Inflammatory macrophage (primary cell): Measurements from ENCODE around the gene COL1A2.

ENCODE experiments used
- DNase-seq, 2 donors: peaks; one replicate each; pipeline ENCODE4 v3.0.0-alpha.2; 2020 to 2022
- total RNA-seq, 18 experiments: gene quantifications; one replicate each; lab custom pipeline; 2026; ENCODE audit warnings: mixed read lengths in 6 of 18, inconsistent platforms in 2 of 18; lab: John Stamatoyannopoulos, UW

COL1A2 gene
- total RNA-seq = 0 to 0.50 (median 0.07) reads per million in 18 experiments

DNA sequence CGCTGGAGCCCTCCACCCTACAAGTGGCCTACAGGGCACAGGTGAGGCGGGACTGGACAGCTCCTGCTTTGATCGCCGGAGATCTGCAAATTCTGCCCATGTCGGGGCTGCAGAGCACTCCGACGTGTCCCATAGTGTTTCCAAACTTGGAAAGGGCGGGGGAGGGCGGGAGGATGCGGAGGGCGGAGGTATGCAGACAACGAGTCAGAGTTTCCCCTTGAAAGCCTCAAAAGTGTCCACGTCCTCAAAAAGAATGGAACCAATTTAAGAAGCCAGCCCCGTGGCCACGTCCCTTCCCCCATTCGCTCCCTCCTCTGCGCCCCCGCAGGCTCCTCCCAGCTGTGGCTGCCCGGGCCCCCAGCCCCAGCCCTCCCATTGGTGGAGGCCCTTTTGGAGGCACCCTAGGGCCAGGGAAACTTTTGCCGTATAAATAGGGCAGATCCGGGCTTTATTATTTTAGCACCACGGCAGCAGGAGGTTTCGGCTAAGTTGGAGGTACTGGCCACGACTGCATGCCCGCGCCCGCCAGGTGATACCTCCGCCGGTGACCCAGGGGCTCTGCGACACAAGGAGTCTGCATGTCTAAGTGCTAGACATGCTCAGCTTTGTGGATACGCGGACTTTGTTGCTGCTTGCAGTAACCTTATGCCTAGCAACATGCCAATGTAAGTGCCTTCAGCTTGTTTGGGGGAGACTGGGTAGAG lies at the start of gene COL1A2:
Gene COL1A2, plus strand, starts transcription at position 459 of the 704 bp plus-strand sequence. Its CDS starts 137 bp downstream, at position 596.
- DNase-seq = no peak

DNA sequence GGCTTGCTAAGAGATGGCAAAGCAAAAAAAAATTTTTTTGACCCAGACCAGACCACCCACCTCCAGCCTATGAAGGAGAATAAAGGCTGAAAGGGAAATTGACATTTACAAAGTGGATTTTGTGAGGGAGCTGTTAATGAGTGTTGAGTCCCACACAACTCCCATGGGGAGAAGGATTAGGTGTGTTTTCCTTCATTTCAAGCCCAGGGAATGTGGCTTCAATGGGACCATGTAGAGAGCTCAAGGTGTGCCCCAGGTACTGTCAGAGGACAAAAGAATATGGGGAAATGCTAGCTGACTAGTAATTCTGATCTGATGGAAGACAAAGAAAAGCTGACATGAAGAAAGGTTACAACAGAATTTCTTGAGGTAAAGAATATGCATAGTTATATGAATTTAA lies 48.8 kb upstream of the COL1A2 start:
- DNase-seq = no peak

DNA sequence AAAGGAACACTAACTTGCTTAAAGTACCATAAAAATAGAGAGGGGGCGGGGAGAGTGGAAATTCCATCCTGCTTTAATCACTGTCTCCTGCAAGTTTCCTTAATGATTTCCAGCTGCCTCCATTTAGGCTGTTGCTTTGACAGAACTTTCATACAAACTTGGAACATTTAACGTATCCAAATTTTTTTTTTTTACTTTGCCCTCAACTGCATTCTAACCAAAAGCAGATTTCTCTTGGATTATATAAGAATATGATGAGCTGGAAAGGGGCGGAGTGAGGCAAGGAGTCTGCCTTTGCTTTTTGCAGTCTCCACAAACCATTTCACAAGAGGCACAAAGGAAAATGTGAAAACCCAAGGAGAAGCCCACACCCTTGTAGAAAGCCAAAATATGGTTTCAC lies 46.6 kb upstream of the COL1A2 start:
- DNase-seq = no peak

DNA sequence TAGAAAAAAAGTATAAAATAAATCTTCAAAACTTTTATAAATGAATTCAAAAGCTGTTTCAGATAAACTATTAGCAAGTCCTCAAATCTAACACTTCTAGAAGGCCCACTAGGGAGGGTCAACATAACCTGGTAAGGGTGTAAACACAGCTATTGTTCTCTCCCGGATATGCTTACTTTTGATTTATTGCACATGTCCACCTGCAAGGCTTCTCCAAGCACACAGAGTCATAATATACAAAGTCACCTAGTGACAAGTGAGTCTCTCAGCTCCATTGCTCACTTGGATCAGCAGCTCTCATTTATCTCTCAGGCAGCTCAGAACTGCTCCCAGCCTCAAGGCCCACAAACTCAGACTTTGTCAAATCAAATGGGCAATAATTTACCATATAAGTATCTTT lies 44.0 kb upstream of the COL1A2 start:
- DNase-seq = no peak

DNA sequence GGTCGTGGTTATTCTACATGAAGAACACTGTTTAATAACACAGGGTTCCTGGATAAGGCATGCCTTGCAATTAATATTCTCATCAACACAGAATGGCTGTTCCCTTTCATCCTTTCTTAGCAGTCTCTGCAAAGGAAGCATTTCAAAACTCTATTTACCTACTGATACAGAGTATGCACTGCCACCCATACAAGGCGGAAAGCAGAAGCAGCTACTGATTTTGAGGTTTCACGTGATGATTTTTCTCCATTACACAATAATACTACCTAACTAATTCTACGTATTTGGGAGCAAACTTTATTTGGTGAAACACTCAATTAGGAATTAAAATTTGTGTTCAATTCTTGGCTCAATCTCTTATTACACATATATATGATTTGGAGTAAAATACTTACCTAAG lies 43.0 kb upstream of the COL1A2 start:
- no peak for DNase-seq

DNA sequence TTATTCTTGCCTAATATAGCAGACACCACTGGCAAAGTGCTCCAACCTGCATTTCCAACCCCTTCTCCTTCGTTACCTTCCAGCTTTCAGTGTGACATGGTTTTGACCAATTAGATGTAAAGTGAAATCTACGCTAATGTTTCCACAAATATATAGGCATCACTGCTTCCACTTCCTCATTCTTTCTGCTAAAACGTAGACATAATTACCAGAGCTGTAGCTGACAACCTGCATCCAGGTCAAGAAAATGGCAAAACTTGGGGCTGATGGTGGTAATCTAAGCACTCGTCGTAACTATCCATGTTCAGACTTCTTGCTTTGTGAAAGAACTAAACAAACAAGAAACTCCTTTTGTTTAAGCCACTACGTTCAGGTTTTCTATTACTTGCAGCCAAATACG lies 41.8 kb upstream of the COL1A2 start:
- DNase-seq = no peak

DNA sequence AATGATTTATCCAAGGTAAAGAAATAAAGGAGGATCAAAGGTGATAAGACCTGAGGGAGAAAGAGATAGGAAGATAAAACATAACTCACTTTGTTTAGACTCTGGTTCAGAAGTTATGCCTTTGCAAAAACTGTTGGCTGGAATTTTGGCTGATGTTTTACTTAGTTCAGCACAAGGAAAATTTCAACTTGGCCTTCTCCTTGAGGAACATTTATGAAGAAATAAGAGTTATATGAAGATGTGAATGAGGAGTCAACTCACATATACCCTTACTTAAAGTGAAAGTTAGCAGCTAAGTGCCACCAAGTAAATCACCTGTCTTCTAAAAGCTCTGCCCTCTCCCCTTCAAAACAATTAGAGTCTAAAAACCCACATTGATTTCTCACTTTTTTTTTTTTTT lies 39.7 kb upstream of the COL1A2 start:
- DNase-seq = no peak

DNA sequence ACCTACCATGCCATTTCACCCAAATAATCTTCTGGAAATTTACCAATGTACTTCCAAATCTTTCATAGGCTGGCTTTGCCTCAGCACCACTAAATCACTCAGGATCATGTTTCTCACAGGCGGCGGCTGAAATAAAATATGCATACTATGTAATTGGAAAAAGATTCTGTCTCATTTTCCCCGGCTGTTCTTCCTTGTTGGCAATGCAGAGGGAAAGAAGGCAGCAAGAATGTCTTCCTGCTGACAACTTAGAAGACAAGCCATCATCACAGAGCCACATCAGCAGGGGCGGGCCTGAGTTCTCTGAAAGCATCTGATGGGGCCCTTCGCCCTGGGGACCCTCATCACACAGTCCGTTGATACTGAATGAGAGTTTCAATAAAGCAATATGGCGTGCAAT lies 39.2 kb upstream of the COL1A2 start:
- no peak for DNase-seq

DNA sequence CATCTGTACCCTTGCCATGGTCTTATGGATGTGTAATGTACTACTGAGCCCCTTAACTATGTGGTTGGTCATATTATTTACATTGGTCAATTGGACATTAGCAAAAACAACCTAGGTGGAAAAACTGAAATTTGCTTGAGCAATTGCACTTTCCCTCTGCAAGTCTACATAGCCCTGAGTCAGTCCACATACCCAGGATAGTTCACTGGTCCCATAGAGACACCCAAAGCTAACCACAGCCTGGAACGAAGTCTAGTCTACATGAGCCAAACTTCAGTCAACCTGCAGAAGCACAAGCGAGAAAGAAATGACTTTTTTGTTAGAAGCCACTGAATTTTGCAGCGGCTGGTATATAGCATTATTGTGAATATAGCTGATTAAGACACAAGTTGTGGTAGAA lies 37.6 kb upstream of the COL1A2 start:
- DNase-seq = no peak

DNA sequence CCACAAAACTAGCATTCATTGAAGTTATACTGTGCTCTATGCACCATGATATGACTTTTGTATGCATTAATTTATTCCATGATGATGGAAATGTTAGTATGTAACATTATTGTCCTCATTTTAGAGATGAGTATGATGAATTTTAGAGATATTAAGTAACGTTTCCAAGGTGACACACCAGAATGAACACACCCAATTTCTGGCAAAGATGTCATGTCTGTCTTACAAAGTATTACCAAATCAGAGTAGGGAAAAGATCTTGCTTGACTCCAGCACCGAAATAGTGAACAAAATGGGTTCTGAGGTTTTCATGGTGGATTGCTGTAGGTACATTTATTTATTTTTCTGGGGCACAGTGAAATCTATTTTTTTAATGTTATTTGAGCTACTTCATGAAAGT lies 33.8 kb upstream of the COL1A2 start:
- DNase-seq = no peak

DNA sequence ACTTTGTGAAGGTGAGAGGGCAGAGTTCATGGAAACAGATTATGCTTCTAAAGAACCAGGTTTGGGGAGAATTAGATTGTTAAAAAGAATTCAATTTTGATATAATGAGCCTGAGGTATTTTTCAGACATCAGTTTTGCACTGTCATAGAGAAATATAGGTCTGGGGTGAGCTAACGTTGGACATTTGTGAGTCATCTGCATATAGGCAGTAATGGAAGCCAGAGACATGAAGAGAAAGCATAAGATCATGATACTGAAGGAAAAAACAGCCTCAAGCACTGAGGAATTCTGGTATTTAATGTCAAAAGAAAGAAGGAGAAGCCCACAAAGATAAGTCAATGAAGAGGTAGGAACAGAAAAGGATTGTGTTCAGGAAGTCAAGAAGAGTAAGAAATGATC lies 32.4 kb upstream of the COL1A2 start:
- no peak for DNase-seq

DNA sequence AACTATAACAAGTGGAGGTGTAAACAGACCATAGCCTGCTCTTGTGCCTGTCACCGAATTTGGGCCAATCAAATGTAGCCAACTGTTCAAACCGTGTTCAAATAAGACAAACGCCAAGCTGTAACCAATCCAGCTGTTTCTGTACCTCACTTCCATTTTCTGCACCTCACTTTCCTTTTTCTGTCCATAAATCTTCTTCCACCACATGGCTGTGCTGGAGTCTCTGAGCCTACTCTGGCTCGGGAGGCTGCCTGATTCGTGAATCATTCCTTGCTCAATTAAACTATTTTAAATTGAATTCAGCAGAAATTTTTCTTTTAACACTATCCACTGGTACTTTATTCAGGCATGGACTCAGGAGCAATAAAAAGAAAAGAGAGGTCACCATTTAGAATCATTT lies 29.9 kb upstream of the COL1A2 start:
- no peak for DNase-seq

DNA sequence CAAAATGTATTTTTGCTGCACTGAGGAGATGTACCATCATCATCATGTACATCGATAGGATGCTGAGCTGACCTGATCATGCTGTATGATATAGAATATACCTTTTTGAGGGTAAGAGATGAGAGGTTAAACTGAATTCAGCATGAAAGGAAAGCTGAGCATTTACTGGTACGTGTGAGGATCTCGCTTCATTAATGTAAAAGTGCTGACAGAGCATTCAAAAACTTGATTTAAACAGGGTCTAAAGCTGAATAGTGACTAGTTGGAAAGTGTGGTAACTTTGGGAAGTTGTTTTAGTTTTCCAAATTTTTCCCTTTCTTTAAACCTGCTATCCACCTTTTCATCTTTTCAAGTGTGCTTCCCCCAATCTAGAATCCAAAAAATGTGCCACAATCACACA lies 28.5 kb upstream of the COL1A2 start:
- DNase-seq = no peak

DNA sequence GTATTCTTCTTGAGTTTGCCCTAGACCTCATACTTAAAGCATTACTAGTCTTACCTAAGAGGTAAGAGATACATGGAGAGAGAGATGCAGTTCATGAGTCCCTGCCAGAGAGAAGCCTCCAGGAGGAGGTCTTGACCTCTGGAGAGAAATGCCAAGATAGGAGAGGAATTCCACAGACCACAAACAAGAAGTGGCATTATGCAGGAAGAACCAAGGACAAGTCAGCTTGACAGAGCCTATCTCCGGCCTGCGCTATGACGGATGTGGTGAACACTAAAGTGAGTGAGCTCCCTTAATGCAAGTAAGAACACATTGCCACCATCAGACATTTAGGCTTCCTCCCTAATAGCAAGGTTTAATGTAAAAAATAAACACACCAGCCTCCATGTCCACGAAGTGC lies 27.9 kb upstream of the COL1A2 start:
- no peak for DNase-seq

DNA sequence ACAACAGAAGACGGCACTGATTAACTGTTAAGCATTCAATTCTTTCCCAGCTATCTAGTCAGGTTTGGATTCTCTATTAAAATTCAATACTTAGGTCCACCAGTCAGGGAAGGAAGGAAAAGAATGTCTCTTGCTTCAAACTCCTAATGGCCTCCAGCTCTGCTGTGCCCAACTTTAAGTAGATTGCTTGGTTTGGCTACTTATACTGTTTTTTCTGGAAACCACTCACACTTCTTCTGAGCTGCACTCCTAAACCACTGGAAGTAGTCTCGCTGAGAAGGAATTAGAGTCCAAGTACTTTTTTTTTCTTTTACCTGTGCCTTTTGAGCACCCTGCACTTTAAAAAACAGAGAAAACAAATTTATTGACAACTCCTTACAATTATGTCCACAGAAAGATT lies 26.7 kb upstream of the COL1A2 start:
- no peak for DNase-seq

DNA sequence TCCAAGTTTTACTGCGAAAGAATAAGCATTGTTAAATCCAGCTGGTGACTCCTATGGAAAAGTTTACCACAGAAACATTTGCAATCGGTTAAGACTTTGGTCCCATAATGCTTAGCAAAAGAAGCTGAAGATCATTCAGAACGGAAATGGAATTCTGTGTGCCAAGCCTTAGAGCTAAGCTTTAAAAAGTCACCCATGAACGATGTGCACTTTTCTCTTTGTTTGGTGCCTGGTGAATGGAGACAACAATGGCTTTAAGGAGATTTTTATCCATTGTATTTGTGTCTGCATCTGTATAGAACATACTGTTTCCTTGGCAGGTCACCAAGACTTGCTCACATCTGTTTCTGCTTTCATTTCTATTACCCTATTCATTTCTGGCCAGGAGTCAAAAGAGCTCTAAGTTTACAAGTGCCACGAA lies 26.3 kb upstream of the COL1A2 start:
- no peak for DNase-seq

DNA sequence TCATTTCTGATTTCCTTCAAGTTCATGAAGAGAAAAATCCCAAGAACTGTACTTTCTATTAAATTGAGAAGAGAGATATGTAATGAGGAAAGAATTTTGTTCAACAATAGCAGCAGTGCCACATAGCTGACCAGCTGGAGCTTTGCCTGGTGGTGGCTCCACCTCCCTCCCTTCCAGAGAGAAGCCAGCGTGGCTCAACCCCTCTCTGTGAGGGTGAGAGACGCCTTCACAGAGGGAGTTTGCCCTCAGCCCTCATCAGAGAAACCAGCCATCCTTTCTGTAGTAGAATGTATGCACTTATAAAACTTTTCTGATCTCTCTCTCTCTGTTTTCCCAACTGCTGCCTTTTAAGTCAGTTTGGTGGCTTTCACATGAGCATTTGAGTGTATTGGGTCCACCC lies 20.5 kb upstream of the COL1A2 start:
- DNase-seq = no peak

DNA sequence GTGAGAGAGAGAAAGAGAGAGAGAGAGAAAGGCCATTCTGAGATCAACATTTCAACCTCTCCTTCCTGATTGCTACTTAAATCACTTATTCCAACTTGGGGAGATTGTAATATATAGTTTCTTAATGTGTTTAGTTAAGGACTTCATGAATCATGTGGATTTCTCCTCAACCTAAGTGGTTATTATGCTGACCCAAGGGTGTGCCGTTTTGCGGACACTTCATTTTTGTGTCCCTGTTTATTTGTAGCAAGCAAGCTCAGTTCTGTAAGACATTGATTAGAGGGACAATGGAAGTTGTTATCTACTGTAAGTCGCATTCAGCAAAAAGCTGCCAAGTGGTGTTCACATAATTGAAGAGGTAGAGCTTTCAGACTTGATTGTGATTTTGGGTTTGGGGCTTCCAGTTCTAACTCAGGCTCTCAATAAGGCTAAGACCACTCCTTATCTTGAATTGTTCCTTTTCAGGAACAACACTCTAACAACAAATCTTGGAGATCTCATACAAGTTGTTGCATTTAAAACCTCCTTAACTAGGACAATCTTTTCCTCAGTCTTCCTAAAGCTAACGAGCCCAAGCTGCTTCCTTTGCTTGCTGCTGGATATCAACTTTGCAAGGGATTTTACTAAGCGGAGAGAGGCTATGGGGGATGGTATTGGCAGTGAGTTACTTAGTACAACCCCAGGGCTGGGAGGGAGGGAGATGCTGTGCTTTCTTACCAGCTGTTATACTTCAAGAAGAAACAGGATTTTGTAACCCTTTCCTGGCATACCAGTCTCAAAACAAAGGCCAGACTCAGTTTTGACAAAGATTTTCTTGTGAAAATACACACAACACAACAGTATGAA lies 19.8 kb upstream of the COL1A2 start:
- no peak for DNase-seq

DNA sequence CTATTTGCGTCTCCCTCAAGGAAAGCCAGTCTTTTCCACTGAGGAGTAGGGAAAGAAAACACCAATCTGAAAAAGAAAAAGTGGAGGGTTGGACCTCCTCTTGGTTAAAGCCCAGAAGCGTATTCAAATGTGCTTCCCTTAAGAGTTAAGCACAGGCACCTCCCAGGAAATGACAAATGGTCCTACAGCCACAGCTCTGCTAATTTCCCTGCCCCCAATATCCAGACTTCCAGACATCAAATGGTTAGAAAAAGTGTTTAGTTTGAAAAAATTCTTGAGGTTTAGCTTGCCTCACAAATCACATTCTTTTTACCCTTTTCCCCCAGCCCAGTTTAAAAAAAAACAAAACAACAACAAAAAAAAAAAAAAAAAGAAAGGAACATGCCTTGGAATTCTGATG lies 19.0 kb upstream of the COL1A2 start:
- DNase-seq = no peak

DNA sequence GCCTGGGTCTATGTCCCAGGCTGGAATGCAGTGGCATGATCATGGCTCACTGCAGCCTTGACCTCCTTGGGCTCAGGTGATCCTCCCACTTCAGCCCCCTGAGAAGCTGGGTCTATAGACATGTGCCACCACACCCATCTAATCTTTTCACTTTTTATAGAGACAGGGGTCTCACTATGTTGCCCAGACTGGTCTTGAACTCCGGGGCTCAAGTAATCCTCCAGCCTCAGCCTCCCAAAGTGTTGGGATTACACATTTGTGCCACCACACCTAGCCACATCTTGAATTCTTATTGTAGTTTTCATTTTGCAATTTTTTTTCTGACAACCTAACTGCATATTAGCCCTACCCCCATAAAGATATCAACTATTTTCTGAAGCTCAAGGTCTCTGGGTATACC lies 18.4 kb upstream of the COL1A2 start:
- DNase-seq = no peak

DNA sequence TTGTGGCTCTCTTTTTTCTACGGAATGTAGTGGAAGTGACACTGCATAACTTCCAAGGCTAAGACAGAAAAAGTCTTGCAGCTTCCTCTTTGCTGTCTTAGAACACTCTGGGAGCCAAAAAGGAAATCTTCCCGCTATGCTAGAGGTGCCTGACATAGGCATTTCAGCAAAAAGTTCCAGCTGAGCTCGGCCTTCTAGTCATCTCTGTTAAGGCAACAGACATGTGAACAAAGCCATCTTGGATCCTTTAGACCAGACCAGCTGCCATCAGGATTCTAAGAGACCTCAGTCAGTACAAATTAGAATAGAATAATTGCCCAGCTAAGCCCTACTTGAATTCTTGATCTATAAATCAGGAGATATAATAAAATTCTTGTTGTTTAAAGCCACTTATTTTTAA lies 16.3 kb upstream of the COL1A2 start:
- no peak for DNase-seq

DNA sequence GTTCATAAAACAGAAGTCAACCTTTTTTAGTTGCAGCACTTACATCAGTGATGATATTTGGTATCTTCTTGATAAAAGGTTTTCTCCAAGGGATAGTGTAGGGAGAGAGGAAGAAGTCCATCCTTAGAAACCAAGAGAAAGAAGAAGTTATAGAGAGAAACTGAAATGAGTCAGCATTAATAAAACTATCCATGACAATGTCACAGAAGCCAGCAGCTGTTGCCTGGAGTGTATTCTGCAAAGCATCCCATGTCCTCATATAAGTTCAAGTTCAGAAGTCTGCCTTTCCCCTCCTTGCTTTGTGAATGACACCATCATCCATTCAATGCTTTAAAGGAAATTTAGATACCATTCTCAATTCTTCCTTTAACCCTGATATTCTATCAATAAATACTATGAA lies 14.4 kb upstream of the COL1A2 start:
- DNase-seq = no peak

DNA sequence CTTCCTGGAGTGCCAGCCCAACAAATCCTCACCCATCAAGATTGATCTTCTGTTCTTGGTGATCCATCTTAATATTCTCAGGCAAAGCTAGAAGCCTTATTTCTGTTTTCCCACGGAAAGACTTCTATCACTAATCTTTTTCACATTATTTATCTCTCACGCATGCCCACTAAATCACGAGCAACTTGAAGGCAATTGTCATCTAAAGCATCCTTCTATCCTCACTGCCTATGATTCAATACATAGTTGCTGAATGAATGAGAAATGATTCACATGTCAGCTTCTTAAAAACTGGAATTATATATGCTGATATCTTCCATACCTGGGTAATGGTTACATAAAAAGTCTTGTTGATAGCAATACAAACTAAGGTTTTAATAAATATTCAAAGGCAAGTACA lies 12.6 kb upstream of the COL1A2 start:
- DNase-seq = no peak

DNA sequence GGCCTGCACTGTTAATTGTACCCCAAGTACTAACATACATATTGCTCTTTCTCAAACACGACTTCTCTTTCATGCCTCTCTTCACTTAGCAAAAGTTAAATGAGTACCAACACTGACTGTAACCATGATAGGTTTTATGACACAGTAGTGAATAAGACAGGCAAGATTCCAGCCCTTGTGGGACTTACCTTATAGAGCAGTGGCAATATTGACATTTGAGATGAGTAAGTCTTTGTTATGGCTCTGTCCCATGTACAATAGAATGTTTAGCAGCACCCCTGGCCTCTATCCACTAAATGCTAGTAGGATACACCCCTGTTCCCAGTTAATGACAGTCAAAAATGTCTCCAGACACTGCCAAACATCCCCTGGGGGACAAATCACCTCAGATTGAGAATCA lies 11.9 kb upstream of the COL1A2 start:
- DNase-seq = no peak
